Inferior parietal cortex (tissue), 1 donor: ENCODE measurements around the gene ATF7.

Experiments
- DNase-seq: peaks from one replicate; pipeline ENCODE4 v3.0.0-alpha.2; 2016; ENCODE audit errors: extremely low spot score

The ATF7 gene

GRCh38 chr12:53530920-53531319 lies 95.3 kb downstream of the ATF7 start:
- no peak for DNase-seq

DNA sequence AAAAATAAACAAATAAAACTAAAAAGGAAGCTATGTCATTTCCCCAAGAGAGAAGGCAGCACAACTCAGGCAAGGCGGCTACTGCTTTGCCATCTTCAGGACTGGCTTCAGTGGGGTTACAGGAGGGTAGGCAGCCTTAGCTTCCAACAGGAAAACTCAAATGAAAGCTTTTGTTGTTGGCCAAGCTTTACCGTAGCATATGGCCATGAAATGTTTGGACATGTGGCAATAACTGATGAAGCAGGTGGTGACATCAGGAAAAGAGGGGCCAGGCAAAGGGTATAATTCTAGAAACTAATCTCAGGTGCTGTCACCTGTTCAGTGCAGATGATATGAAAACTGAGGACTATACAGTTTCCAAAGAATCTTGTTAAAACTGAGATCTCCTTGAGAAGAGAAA lies 96.1 kb downstream of the ATF7 start:
- no peak for DNase-seq

- no peak for DNase-seq
Measured at GRCh38 chr12:53524476-53524875, 101.7 kb downstream of the ATF7 start.

- DNase-seq = no peak
Measured at GRCh38 chr12:53523131-53523530, 103.1 kb downstream of the ATF7 start.

DNA sequence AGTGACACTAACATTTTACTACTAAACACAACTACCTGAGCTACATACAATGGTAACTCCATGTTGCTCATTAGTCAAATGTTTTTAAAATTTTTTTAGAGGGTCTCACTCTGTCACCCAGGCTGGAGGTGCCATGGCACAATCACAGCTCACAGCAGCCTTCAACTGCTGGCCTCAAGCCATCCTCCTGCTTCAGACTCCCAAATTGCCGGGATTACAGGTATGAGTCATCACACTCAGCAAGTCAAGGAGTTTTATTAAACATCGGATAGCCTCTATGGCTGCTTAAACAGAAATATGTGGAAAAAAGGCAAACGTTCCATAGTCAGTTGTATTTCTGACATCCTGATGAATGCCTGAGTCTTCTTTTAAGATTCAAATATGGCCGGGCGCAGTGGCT lies 107.8 kb downstream of the ATF7 start:
- no peak for DNase-seq

GRCh38 chr12:53516758-53517455 lies 109.3 kb downstream of the ATF7 start:
- no peak for DNase-seq

- no peak for DNase-seq
Measured at GRCh38 chr12:53515291-53515680, 110.9 kb downstream of the ATF7 start.

DNA sequence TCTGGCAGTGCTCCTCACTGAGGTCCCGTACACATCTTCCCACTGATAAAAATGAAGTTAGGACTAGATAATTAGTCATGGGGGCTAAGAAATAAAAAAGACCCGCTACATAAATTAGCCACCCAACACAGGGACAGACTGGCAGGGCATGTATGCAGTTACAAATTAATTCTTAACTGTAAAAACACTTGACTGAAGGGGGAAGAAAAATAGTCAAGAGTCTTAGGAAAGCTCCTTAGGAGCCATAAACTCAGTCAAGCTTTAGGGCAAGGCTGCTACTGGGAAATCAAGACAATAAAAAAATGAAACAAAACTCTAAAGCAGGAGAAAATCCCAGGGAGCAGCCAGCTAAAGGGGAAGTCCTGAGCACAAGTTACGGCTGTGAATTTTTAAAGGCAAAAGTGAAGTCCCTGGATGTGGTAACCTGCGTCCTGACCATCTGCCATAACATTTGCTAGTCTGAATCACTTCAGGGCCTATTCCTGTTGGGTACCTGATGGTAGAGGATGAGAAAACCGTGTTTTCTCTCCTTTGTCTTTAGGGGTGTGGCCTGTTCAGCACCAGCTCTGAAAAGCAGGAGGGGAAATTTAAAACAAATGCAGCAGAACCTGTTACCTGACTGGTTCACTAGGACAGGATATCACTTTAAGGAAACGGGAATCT lies 111.4 kb downstream of the ATF7 start:
- DNase-seq = no peak

GRCh38 chr12:53513712-53514410 lies 112.3 kb downstream of the ATF7 start:
- DNase-seq = no peak

DNA sequence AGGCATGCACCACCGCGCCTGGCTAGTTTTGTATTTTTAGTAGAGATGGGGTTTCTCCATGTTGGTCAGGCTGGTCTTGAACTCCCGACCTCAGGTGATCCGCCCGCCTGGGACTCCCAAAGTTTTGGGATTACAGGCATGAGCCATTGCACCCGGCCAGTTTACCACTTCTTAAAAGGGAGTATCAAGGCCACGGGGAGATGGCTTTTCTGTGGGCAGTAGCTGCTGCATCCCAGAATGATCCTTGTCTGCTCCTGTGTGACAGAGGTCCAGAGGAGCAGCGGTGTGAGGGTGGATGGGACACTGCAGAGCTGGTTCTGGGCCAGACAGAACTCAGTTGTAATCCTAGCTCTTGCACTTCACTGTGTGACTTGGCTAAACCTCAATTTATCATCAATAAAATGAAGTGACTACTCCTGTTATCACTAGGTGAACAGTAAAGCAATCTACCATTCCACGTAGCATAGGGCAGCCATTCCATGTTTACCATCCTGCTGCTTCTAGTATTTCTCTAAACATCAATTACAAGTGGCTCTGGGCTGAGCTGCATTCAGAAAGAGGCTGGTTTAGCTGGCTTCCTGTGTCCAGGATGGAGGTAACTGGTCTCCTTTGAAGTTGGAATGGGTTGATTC lies 115.9 kb downstream of the ATF7 start:
- no peak for DNase-seq

DNA sequence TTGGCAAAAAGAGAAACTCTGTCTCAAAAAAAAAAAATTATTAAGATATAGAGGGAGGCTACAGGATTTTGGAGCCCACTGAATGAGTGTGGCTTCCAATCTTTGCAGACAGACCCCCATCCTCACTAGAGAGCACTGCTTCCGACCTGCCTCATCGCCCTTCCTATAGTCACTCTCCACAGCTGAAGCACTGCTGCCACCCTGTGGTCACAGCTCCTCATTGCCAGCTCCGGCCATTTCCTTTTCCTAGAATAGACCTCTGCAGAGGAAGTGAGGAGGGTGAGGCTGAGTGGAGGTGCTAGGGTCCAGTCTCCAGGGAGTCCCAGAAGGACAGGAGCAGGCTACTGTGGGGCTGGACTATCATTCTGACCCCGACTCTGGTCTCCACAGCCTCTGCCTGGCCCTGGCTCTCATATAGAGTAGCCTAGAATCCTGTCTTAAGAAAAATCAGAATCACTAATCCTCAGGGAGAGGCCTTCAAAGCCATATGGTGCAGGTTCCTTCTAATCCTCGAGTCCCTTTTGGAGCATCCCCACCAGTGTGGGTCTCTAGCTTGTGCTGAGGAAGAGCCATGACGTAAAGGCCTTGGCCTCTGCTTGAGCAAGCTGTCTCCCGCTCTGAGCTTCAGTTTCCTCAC lies 117.5 kb downstream of the ATF7 start:
- peak; percentile 94 for DNase-seq

- no peak for DNase-seq
Measured at GRCh38 chr12:53507603-53507885, 118.6 kb downstream of the ATF7 start.

- no peak for DNase-seq
Measured at GRCh38 chr12:53506881-53507602, 119.1 kb downstream of the ATF7 start, which contains the start of gene NPFF. NPFF (minus strand) TSS chr12:53507484; CDS start chr12:53507474, 10 bp downstream.

DNA sequence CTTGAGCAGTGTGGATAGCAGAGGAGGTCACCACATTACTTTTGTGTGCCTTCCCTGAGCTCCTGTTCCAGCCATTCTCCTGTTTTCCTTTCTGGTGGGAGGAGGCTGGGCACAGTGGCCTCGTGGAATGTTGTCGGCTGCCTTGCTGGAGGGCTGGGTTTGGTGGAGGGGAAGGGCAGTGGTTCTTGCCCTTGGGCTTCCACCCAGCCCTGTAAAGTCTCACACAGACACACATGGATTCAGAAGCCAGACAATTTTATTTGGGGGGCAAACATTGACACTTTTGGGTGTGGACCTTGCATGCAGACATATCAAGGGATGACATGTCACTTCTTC lies 119.8 kb downstream of the ATF7 start:
- DNase-seq = no peak

DNA sequence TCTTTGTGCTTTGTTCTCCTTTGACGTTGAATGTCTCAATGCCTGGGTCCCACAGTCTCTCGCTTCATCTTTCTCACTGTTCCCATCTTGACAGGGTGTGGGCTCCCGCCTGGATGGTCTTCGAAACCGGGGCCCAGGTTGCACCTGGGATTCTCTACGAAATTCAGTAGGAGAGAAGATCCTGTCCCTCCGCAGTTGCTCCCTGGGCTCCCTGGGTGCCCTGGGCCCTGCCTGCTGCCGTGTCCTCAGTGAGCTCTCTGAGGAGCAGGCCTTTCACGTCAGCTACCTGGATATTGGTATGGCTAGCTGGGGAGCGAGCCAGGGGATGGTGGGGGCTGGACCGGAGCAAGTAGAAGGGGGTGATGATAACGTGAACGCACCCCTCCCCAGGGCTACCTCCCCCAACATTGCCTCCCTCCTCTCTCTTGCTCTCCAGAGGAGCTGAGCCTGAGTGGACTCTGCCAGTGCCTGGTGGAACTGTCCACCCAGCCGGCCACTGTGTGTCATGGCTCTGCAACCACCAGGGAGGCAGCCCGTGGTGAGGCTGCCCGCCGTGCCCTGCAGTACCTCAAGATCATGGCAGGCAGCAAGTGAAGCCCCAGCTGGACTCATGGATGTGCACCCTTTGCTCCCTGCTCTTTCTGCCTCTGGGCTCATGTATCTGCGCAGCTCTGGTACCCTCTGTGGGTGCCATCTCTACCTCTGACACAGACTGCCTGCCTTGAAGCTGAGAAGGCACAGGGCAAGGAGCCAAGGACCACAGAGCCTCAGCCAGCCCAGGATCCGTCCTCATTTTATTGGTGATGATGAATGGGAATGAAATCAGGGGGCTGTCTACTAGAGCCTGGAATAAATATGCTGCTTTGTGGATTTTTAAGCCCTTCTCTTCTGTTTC lies 120.4 kb downstream of the ATF7 start:
- DNase-seq = no peak

GRCh38 chr12:53505086-53505485 lies 121.1 kb downstream of the ATF7 start:
- no peak for DNase-seq

GRCh38 chr12:53504004-53504920 lies 121.9 kb downstream of the ATF7 start:
- no peak for DNase-seq

GRCh38 chr12:53502983-53503728 lies 123.0 kb downstream of the ATF7 start:
- DNase-seq = no peak

- DNase-seq = no peak
Measured at GRCh38 chr12:53502331-53502730, 123.9 kb downstream of the ATF7 start.
